Brain microvascular endothelial cell (primary cell): ENCODE results near the gene ANO9.

Experiments used
- DNase-seq: peaks from one replicate; pipeline ENCODE4 v3.0.0-alpha.2; 2020
- H3K27ac ChIP-seq: fragments of 250-450 bp; sonication (Bioruptor Pico); 2 replicates; pipeline ENCODE4 v1.5.1; 2020; ENCODE audit warnings: mild to moderate bottlenecking, moderate library complexity
- H3K27me3 ChIP-seq: fragments of 250-450 bp; sonication (Bioruptor Pico); replicated peaks from 2 replicates; pipeline ENCODE4 v1.5.1; 2020; ENCODE audit warnings: mild to moderate bottlenecking
- H3K36me3 ChIP-seq: fragments of 250-450 bp; sonication (Bioruptor Pico); replicated peaks from 2 replicates; pipeline ENCODE4 v1.5.1; 2020; ENCODE audit warnings: mild to moderate bottlenecking
- H3K4me3 ChIP-seq: 2 replicates; pipeline ENCODE4 v1.5.1; 2011; ENCODE audit warnings: low read depth, mild to moderate bottlenecking, control low read depth, low read length, moderate library complexity
- CTCF ChIP-seq: IDR thresholded peaks from 2 replicates; pipeline ENCODE4 v1.5.1; 2011; ENCODE audit warnings: low read depth, mild to moderate bottlenecking, moderate library complexity, low read length, control low read depth, inconsistent platforms; ENCODE audit errors: missing control alignments
- in situ Hi-C: cut with HindIII; loops from 2 replicates; pipeline ENCODE4 v1.10.0; 2017; ENCODE audit warnings: low sequenced_read_pairs, low pct_ligation_motif_present

The ANO9 gene

GRCh38 chr11:456533-456932 lies 14.7 kb upstream of the ANO9 start:
- H3K27me3 ChIP-seq, result no peaks in the 10 kb centered on the region
- H3K27ac ChIP-seq, result no peak overlapping the region
- DNase-seq, result no peak
- no peak for TF ChIP-seq CTCF
- in situ Hi-C loops, result no loop called here
- peaks cover 16% of the 10 kb centered on the region for H3K36me3 ChIP-seq
- H3K4me3 ChIP-seq, result no peak overlapping the region

- no peak overlapping the region for H3K4me3 ChIP-seq
- H3K36me3 ChIP-seq, result peaks cover 12% of the 10 kb centered on the region
- in situ Hi-C loops, result no loop called here
- no peak for TF ChIP-seq CTCF
- H3K27ac ChIP-seq, result no peak overlapping the region
- no peaks in the 10 kb centered on the region for H3K27me3 ChIP-seq
- no peak for DNase-seq
Observed at GRCh38 chr11:455566-456147, 13.8 kb upstream of the ANO9 start.

- in situ Hi-C loops, result no loop called here
Observed at GRCh38 chr11:454801-455565, 13.2 kb upstream of the ANO9 start.

GRCh38 chr11:454043-454442 lies 12.2 kb upstream of the ANO9 start:
- DNase-seq, result no peak

More at GRCh38 chr11:454801-455565, 13.2 kb upstream of the ANO9 start:
- no peak for DNase-seq
- no peak for TF ChIP-seq CTCF
- Histone ChIP-seq H3K4me3 (no peak overlapping the region), H3K36me3 (peaks cover 6% of the 10 kb centered on the region), H3K27me3 (no peaks in the 10 kb centered on the region), H3K27ac (no peak overlapping the region)

GRCh38 chr11:453564-453963 lies 11.8 kb upstream of the ANO9 start:
- no peak for TF ChIP-seq CTCF
- Histone ChIP-seq H3K27ac (no peak overlapping the region), H3K27me3 (no peaks in the 10 kb centered on the region), H3K36me3 (peaks cover 6% of the 10 kb centered on the region), H3K4me3 (no peak overlapping the region)
- no peak for DNase-seq
- in situ Hi-C loops, result no loop called here

More at GRCh38 chr11:454043-454442, 12.2 kb upstream of the ANO9 start:
- TF ChIP-seq CTCF, result no peak
- Histone ChIP-seq H3K4me3 (no peak overlapping the region), H3K36me3 (peaks cover 6% of the 10 kb centered on the region), H3K27me3 (no peaks in the 10 kb centered on the region), H3K27ac (no peak overlapping the region)
- in situ Hi-C loops, result no loop called here
